A673 (cell line): ENCODE measurements around the gene MAN1B1. TPM values are rescaled to one million over a fixed set of nuclear protein-coding genes. Genes with fewer than 3 reads are reported as not detected.
A peak's percentile ranks its signal among the peaks of the same experiment; 100 is the strongest.
"Not testable (repeated sequence)": the region's sequence is repeated elsewhere in the genome, so short reads cannot be mapped to it uniquely, and the experiment has no call there.

Experiments
- BruUV-seq: library from RNA; stranded (reverse); fragments of 400-500 nt; replicated peaks from 2 replicates; lab custom pipeline; 2021; lab: Mats Ljungman, UMichigan
- CTCF ChIA-PET: fragments of 300-600 bp; sonication (Branson Sonifier 250); formaldehyde crosslinking; loops from one replicate; lab custom pipeline; 2022; ENCODE audit warnings: antibody characterized with exemption; lab: Charles Lee
- POLR2A ChIA-PET: fragments of 300-600 bp; sonication (Branson Sonifier 250); formaldehyde crosslinking; loops from one replicate; lab custom pipeline; 2022; ENCODE audit warnings: antibody characterized with exemption; ENCODE audit not compliant: low non-redundant PET; lab: Charles Lee
- DNase-seq: peaks from one replicate; pipeline ENCODE4 v3.0.0-alpha.2; 2015; ENCODE audit warnings: low spot score
- H3K27ac ChIP-seq: fragments of 200-600 bp; sonication (generic); 2 replicates; pipeline ENCODE4 v1.5.1; 2016; ENCODE audit warnings: mixed run types, low read depth, mild to moderate bottlenecking, mixed read lengths, antibody characterized with exemption, low read length; ENCODE audit not compliant: poor library complexity, severe bottlenecking
- H3K27me3 ChIP-seq: fragments of 200-600 bp; sonication (generic); replicated peaks from 2 replicates; pipeline ENCODE4 v1.6.1; 2017; ENCODE audit warnings: mixed run types, low read depth, mild to moderate bottlenecking, mixed read lengths, antibody characterized with exemption, low read length; ENCODE audit not compliant: insufficient read depth, poor library complexity
- H3K36me3 ChIP-seq: fragments of 200-600 bp; sonication (generic); 2 replicates; pipeline ENCODE4 v1.6.1; 2016; ENCODE audit warnings: mixed run types, mild to moderate bottlenecking, mixed read lengths, antibody characterized with exemption, low read length; ENCODE audit not compliant: insufficient read depth, poor library complexity, severe bottlenecking
- H3K4me1 ChIP-seq: fragments of 200-600 bp; sonication (generic); 2 replicates; pipeline ENCODE4 v1.6.1; 2017; ENCODE audit warnings: mixed run types, mild to moderate bottlenecking, mixed read lengths, antibody characterized with exemption, low read length; ENCODE audit not compliant: insufficient read depth, poor library complexity, severe bottlenecking
- H3K4me3 ChIP-seq: fragments of 200-600 bp; sonication (generic); 2 replicates; pipeline ENCODE4 v1.5.1; 2016; ENCODE audit warnings: low read depth, mixed run types, mild to moderate bottlenecking, mixed read lengths, low read length; ENCODE audit not compliant: poor library complexity, severe bottlenecking
- H3K9me3 ChIP-seq: fragments of 200-600 bp; sonication (generic); 2 replicates; pipeline ENCODE4 v1.6.1; 2016; ENCODE audit warnings: mixed run types, low read depth, mild to moderate bottlenecking, mixed read lengths, antibody characterized with exemption, low read length; ENCODE audit not compliant: poor library complexity, severe bottlenecking
- EZH2 ChIP-seq: fragments of 200-600 bp; sonication (generic); IDR thresholded peaks from 2 replicates; pipeline ENCODE4 v1.6.1; 2017; ENCODE audit warnings: borderline replicate concordance, low read depth, mild to moderate bottlenecking, mixed read lengths, antibody characterized with exemption, low read length; ENCODE audit not compliant: poor library complexity, severe bottlenecking
- intact Hi-C: fragments of 100-400 bp; cut with micrococcal nuclease; formaldehyde crosslinking; loops from one replicate; pipeline ENCODE4 v1.10.0; 2022; ENCODE audit not compliant: unreplicated experiment
- total RNA-seq: library from RNA; stranded (reverse); gene quantifications from 2 replicates; pipeline ENCODE4 v1.2.3, GENCODE V29; 2021
- TF ChIP-seq, protein P1 (sequence below): fragments of 300-800, 200-600 bp; sonication (generic); conservative IDR thresholded peaks from 2 replicates; pipeline ENCODE4 v1.5.1; 2017; ENCODE audit warnings: low read depth, mild to moderate bottlenecking, antibody characterized with exemption, low read length, moderate library complexity, mixed read lengths

Gene MAN1B1
- total RNA-seq, 1 experiment from 2014 or later = 48.6 TPM

DNA sequence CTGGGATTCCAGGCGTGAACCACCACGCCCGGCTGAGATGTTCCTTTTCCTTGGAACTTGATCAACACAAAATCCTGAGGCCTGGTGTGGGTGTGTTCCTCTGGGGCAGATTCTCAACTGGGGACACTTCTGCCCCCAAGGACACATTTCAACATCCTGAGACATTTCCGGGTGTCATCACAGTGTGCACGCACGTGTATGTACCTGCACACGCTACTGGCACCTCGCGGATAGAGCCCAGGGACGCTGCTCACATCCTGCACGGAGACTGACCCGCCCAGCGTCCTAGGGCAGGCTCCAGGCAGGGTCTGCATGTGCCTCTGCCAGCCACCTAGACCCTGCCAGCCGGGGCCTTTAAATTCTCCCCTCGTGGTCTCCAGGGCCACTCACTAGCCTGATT is 24.4 kb upstream of the MAN1B1 start:
- no peak for TF ChIP-seq EZH2
- TF ChIP-seq, protein P1, sequence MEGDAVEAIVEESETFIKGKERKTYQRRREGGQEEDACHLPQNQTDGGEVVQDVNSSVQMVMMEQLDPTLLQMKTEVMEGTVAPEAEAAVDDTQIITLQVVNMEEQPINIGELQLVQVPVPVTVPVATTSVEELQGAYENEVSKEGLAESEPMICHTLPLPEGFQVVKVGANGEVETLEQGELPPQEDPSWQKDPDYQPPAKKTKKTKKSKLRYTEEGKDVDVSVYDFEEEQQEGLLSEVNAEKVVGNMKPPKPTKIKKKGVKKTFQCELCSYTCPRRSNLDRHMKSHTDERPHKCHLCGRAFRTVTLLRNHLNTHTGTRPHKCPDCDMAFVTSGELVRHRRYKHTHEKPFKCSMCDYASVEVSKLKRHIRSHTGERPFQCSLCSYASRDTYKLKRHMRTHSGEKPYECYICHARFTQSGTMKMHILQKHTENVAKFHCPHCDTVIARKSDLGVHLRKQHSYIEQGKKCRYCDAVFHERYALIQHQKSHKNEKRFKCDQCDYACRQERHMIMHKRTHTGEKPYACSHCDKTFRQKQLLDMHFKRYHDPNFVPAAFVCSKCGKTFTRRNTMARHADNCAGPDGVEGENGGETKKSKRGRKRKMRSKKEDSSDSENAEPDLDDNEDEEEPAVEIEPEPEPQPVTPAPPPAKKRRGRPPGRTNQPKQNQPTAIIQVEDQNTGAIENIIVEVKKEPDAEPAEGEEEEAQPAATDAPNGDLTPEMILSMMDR = no peak
- Histone ChIP-seq H3K4me3 (no peak overlapping the region), H3K9me3 (no peaks in the 10 kb centered on the region), H3K27me3 (no peaks in the 10 kb centered on the region), H3K27ac (no peak overlapping the region), H3K4me1 (no peaks in the 10 kb centered on the region), H3K36me3 (peaks cover 7% of the 10 kb centered on the region)
- CTCF ChIA-PET = no interaction called here
- TSS peak; percentile 74 for BruUV-seq
- intact Hi-C loops = no loop called here
- POLR2A ChIA-PET = no interaction called here
- no peak for DNase-seq

DNA sequence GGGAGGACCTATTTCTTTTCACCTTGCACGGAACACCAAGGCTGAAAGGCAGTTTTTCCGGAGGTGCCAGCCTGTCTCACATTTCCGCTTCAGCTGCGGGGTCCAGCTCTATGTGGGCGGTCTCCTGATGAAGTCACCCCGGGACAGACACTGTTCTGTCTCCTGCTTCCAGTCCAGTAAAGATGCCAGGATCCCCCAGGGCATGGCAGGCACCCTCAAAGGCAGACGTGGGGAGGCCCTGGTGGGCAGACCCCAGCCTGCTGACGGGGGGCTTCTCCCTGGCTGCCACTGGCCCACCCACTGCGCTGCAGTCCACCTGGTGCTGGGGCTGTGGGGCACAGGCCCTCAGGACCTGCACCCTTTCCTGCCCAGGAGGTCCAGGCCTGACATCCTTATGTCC is 24.0 kb upstream of the MAN1B1 start:
- POLR2A ChIA-PET, H3K36me3 ChIP-seq, CTCF ChIA-PET, H3K9me3 ChIP-seq, intact Hi-C loops, BruUV-seq, H3K4me3 ChIP-seq, H3K4me1 ChIP-seq, H3K27ac ChIP-seq, DNase-seq, H3K27me3 ChIP-seq: not testable (repeated sequence)

DNA sequence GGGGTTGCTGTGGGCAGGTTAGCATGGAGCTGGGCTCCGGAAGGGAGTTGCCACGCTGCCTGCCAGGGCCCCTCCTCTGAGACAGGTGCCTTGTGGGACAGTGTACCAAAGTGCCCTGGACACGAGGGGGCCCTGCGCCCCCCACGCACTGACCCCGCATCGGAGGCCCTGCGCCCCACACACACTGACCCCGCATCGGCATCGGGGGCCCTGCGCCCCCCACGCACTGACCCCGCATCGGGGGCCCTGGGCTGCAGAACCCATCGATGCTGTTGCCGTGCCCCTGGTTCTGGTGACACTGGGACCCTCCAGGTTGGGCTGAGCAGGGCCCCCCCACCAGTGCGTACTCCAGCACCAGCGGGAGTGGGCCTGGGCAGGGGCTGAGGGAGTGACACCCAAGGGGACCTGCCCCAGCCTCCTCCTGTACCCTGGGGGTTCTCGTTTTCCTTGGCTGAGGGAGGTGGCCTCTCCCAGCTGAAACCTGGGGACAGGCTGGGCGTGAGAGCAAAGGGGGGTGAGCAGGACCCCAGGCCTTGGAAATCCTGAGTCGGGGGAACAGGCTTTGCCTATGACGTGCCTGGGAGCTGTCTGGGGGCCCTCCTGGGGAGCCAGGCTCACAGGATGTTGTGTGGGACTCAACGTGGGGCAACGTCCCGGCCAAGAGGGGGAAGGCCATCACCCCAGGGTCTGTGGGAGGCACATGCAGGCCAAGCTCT is 23.3 kb upstream of the MAN1B1 start:
- Histone ChIP-seq H3K9me3 (no peaks in the 10 kb centered on the region), H3K4me1 (no peaks in the 10 kb centered on the region), H3K27me3 (no peaks in the 10 kb centered on the region), H3K4me3 (no peak overlapping the region), H3K27ac (no peak overlapping the region), H3K36me3 (peaks cover 7% of the 10 kb centered on the region)
- ChIA-PET POLR2A (no interaction called here), CTCF (interaction anchor here (0.9 to 1.3 kb wide), 4 partner anchors 8 to 273 kb away, joined by 3 to 4 read pairs (median 3); partner anchors contain the start of gene TMEM141)
- TF ChIP-seq EZH2 = no peak
- TF ChIP-seq, protein P1 = no peak
- no peak for DNase-seq
- no TSS peak for BruUV-seq
- intact Hi-C loops = no loop called here
